CD14-positive monocyte (primary cell): Measurements from ENCODE around the gene PDCD7. TPM values are rescaled to one million over a fixed set of nuclear protein-coding genes. Genes with fewer than 3 reads are reported as not detected.

Experiments used
- DNase-seq, 3 donors: peaks; one replicate each; pipeline ENCODE4 v3.0.0-alpha.2; 2011 to 2022
- H2AFZ ChIP-seq: 2 replicates; pipeline ENCODE4 v1.6.0; 2012; ENCODE audit warnings: mild to moderate bottlenecking, low read depth, low read length, inconsistent platforms; ENCODE audit not compliant: insufficient read depth, poor library complexity, severe bottlenecking
- H3K27ac ChIP-seq, 2 donors: 1 replicate in 1 of 2; 2 replicates in 1 of 2; pipeline ENCODE4 v1.5.1; 2012 to 2013; ENCODE audit warnings: low read length in 2 of 2, control low read depth in 1 of 2, inconsistent platforms in 1 of 2, low read depth in 1 of 2, mild to moderate bottlenecking in 1 of 2
- H3K27me3 ChIP-seq, 2 donors: one replicate each; pipeline versions ENCODE4 v1.6.0 to v1.6.1; 2011 to 2013; ENCODE audit warnings: low read length in 2 of 2; ENCODE audit not compliant: control insufficient read depth in 2 of 2, insufficient read depth in 2 of 2
- H3K36me3 ChIP-seq, 2 donors: replicated peaks in 1 of 2; 1 replicate in 1 of 2; 2 replicates in 1 of 2; pipeline versions ENCODE4 v1.5.1 to v1.6.1; 2012 to 2013; ENCODE audit warnings: low read length in 2 of 2, control low read depth in 1 of 2, inconsistent platforms in 1 of 2, mild to moderate bottlenecking in 1 of 2; ENCODE audit not compliant: insufficient read depth in 2 of 2, control insufficient read depth in 1 of 2
- H3K4me1 ChIP-seq, 2 donors: 1 replicate in 1 of 2; 2 replicates in 1 of 2; pipeline versions ENCODE4 v1.5.1 to v1.6.1; 2012 to 2013; ENCODE audit warnings: low read length in 2 of 2, control low read depth in 1 of 2, inconsistent platforms in 1 of 2, mild to moderate bottlenecking in 1 of 2, moderate library complexity in 1 of 2; ENCODE audit not compliant: insufficient read depth in 2 of 2, control insufficient read depth in 1 of 2
- H3K4me2 ChIP-seq: replicated peaks from 2 replicates; pipeline ENCODE3; 2012; ENCODE audit warnings: low read length, moderate library complexity, mild to moderate bottlenecking; ENCODE audit not compliant: poor library complexity, severe bottlenecking; ENCODE audit errors: extremely low read depth
- H3K4me3 ChIP-seq, 3 experiments: fragments of 200-600 bp in 1 of 3; sonication (generic) in 1 of 3; replicated peaks in 1 of 3; 1 replicate in 2 of 3; 2 replicates in 1 of 3; pipeline ENCODE4 v1.5.1; 2011 to 2013; ENCODE audit warnings: low read length in 3 of 3, mild to moderate bottlenecking in 3 of 3, control low read depth in 2 of 3, low read depth in 2 of 3, inconsistent platforms in 1 of 3, moderate library complexity in 1 of 3
- H3K79me2 ChIP-seq: 2 replicates; pipeline ENCODE4 v1.6.0; 2012; ENCODE audit warnings: mild to moderate bottlenecking, control low read depth, inconsistent platforms, low read length, moderate library complexity; ENCODE audit not compliant: insufficient read depth
- H3K9ac ChIP-seq: 2 replicates; pipeline ENCODE4 v1.6.0; 2017; ENCODE audit warnings: low read length, mild to moderate bottlenecking; ENCODE audit not compliant: insufficient read depth, poor library complexity, severe bottlenecking
- H3K9me3 ChIP-seq, 2 donors: replicated peaks in 1 of 2; 1 replicate in 1 of 2; 2 replicates in 1 of 2; pipeline versions ENCODE4 v1.5.1 to v1.6.1; 2012 to 2013; ENCODE audit warnings: low read length in 2 of 2, control low read depth in 1 of 2; ENCODE audit not compliant: control insufficient read depth in 1 of 2, insufficient read depth in 1 of 2
- H4K20me1 ChIP-seq: 2 replicates; pipeline ENCODE4 v1.6.0; 2012; ENCODE audit warnings: mild to moderate bottlenecking, low read length, control low read depth, moderate library complexity; ENCODE audit not compliant: insufficient read depth
- H3K27ac Mint-ChIP-seq, 7 donors: one replicate each; pipeline ENCODE4 v1.8.0; 2020; ENCODE audit warnings: mild to moderate bottlenecking in 7 of 7, mixed read lengths in 7 of 7, moderate library complexity in 6 of 7, inconsistent platforms in 2 of 7
- H3K27me3 Mint-ChIP-seq, 3 donors: one replicate each; pipeline ENCODE4 v1.8.0; 2021 to 2022; ENCODE audit warnings: low read depth in 3 of 3, mild to moderate bottlenecking in 3 of 3, mixed read lengths in 3 of 3, moderate library complexity in 3 of 3, inconsistent platforms in 1 of 3
- H3K36me3 Mint-ChIP-seq, 2 donors: one replicate each; pipeline ENCODE4 v1.8.0; 2020; ENCODE audit warnings: mixed read lengths in 2 of 2, inconsistent platforms in 1 of 2, mild to moderate bottlenecking in 1 of 2
- H3K4me1 Mint-ChIP-seq: one replicate; pipeline ENCODE4 v1.8.0; 2020; ENCODE audit warnings: mild to moderate bottlenecking, mixed read lengths
- H3K4me3 Mint-ChIP-seq, 2 donors: one replicate each; pipeline ENCODE4 v1.8.0; 2020; ENCODE audit warnings: mild to moderate bottlenecking in 2 of 2, mixed read lengths in 2 of 2, moderate library complexity in 1 of 2
- H3K9me3 Mint-ChIP-seq, 7 donors: one replicate each; pipeline ENCODE4 v1.8.0; 2020 to 2022; ENCODE audit warnings: mixed read lengths in 7 of 7, mild to moderate bottlenecking in 6 of 7, moderate library complexity in 6 of 7, inconsistent platforms in 2 of 7
- CTCF ChIP-seq: fragments of 200-600 bp; IDR thresholded peaks from one replicate; pipeline ENCODE4 v1.8.0; 2022; ENCODE audit warnings: antibody characterized with exemption, mild to moderate bottlenecking
- WGBS: methylation state at CpG from one replicate; pipeline ENCODE4 v1.1.5; 2013; ENCODE audit warnings: missing lambda C conversion rate; ENCODE audit not compliant: insufficient coverage; 5-methylcytosine and 5-hydroxymethylcytosine counted together
- intact Hi-C, 2 donors: fragments of 100-400 bp; cut with micrococcal nuclease; formaldehyde crosslinking; loops; one replicate each; pipeline versions ENCODE4 v1.15.0 to v1.15.1; 2023
- polyA plus RNA-seq, 3 donors: library from polyadenylated mRNA; depleted of rRNA in 1 of 3; unstranded in 2 of 3; stranded (reverse) in 1 of 3; fragments of 300-500 nt in 2 of 3; fragments of >200 nt in 1 of 3; fragmentation: Illumina TruSeq in 2 of 3; gene quantifications; 1 replicate in 2 of 3; 2 replicates in 1 of 3; pipeline ENCODE4 v1.2.3, GENCODE V29; 2012 to 2021

The PDCD7 gene
- polyA plus RNA-seq, 3 donors: 3.1 to 6.9 (median 4.7) TPM

- no peak overlapping the region for H3K4me3 ChIP-seq
- no peak overlapping the region for H3K4me2 ChIP-seq
- no peaks in the 10 kb centered on the region for H4K20me1 ChIP-seq
- intact Hi-C loops: loop anchor here in 1 of 2 donors (10.0 kb wide), 1 partner anchor 353 kb away; no protein-coding TSS in a partner anchor
- DNase-seq: no peak
- peaks cover 0 to 9% of the 10 kb centered on the region in 2 donors for H3K27me3 ChIP-seq
- no peak for TF ChIP-seq CTCF
- WGBS: 97% methylated on average over 10 of the region's 13 CpGs
- H3K9me3 Mint-ChIP-seq: no peaks in the 10 kb centered on the region
- H2AFZ ChIP-seq: no peak overlapping the region
- peaks cover 9 to 28% (median 10%) of the 10 kb centered on the region in 3 donors for H3K27me3 Mint-ChIP-seq
- H3K4me1 ChIP-seq: no peaks in the 10 kb centered on the region
- H3K4me1 Mint-ChIP-seq: no peaks in the 10 kb centered on the region
- no peak overlapping the region for H3K27ac ChIP-seq
- no peak overlapping the region for H3K4me3 Mint-ChIP-seq
- H3K9ac ChIP-seq: no peak overlapping the region
- H3K27ac Mint-ChIP-seq: no peak overlapping the region
- no peaks in the 10 kb centered on the region for H3K36me3 Mint-ChIP-seq
- H3K79me2 ChIP-seq: no peaks in the 10 kb centered on the region
- H3K9me3 ChIP-seq: no peaks in the 10 kb centered on the region
- H3K36me3 ChIP-seq: no peaks in the 10 kb centered on the region
Observed at GRCh38 chr15:65087873-65088642, 45.5 kb downstream of the PDCD7 start.

- Mint-ChIP-seq H3K36me3 (no peaks in the 10 kb centered on the region), H3K27ac (no peak overlapping the region), H3K9me3 (no peaks in the 10 kb centered on the region), H3K4me1 (peaks cover 5% of the 10 kb centered on the region), H3K27me3 (peaks cover 11 to 34% (median 14%) of the 10 kb centered on the region in 3 donors), H3K4me3 (no peak overlapping the region)
- intact Hi-C loops: loop anchor here in 1 of 2 donors (10.0 kb wide), 1 partner anchor 353 kb away; no protein-coding TSS in a partner anchor
- H3K36me3 ChIP-seq: no peaks in the 10 kb centered on the region
- H3K9me3 ChIP-seq: no peaks in the 10 kb centered on the region
- H3K27ac ChIP-seq: no peak overlapping the region
- TF ChIP-seq CTCF: no peak
- H3K27me3 ChIP-seq: peaks cover 0 to 10% of the 10 kb centered on the region in 2 donors
- H3K4me3 ChIP-seq: no peak overlapping the region
- WGBS: 96% methylated on average over 3 of the region's 3 CpGs
- H3K9ac ChIP-seq: no peak overlapping the region
- H3K4me1 ChIP-seq: no peaks in the 10 kb centered on the region
- H2AFZ ChIP-seq: no peak overlapping the region
- no peaks in the 10 kb centered on the region for H4K20me1 ChIP-seq
- no peaks in the 10 kb centered on the region for H3K79me2 ChIP-seq
- H3K4me2 ChIP-seq: no peak overlapping the region
- no peak for DNase-seq
Observed at GRCh38 chr15:65087411-65087810, 46.2 kb downstream of the PDCD7 start.
